ENCODE data around the gene TIA1.
A peak's percentile ranks its signal among the peaks of the same experiment; 100 is the strongest.
"Not testable (repeated sequence)": the region's sequence is repeated elsewhere in the genome, so short reads cannot be mapped to it uniquely, and the experiment has no call there.

TIA1 gene, protein sequence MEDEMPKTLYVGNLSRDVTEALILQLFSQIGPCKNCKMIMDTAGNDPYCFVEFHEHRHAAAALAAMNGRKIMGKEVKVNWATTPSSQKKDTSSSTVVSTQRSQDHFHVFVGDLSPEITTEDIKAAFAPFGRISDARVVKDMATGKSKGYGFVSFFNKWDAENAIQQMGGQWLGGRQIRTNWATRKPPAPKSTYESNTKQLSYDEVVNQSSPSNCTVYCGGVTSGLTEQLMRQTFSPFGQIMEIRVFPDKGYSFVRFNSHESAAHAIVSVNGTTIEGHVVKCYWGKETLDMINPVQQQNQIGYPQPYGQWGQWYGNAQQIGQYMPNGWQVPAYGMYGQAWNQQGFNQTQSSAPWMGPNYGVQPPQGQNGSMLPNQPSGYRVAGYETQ

GRCh38 chr2:70248181-70248847, at the start of gene TIA1:
Gene TIA1, minus strand, starts transcription at chr2:70248628. Its CDS starts 198 bp downstream, at chr2:70248430.
- DNase-seq (ENCODE audit: low read depth in 2 of 2) = peak; percentile 99
- no peak for TF ChIP-seq CTCF (IDR thresholded peaks at IDR 0.05; ENCODE audit: low read depth, low read length)
- H3K4me3 ChIP-seq (replicated peaks in 1 of 2; ENCODE audit: low read depth in 2 of 2, low read length in 2 of 2) = peak within 1 kb of the TSS; percentile 82 to 95

DNA sequence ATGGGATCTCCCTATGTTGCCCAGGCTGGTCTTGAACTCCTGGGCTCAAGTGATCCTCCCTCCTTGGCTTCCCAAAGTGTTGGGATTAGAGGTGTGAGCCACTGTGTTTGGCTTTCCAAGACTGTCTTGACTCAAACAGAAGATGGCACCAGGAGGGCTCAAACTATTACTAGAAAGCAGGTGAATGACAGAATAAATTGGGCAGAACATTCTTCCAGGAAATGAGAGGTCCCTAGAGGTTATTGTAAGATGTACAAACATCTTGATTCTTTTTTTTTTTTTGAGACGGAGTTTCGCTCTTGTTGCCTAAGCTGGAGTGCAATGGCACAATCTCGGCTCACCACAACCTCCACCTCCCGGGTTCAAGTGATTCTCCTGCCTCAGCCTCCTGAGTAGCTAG, 49.4 kb upstream of the TIA1 start:
- H3K4me3 ChIP-seq (replicated peaks in 1 of 2; ENCODE audit: low read depth in 2 of 2, low read length in 2 of 2); DNase-seq (ENCODE audit: low read depth in 2 of 2): not testable (repeated sequence)

GRCh38 chr2:70283500-70284191, 35.2 kb upstream of the TIA1 start:
- no peak overlapping the region for H3K4me3 ChIP-seq (replicated peaks in 1 of 2; ENCODE audit: low read depth in 2 of 2, low read length in 2 of 2)
- no peak for TF ChIP-seq CTCF (IDR thresholded peaks at IDR 0.05; ENCODE audit: low read depth, low read length)
- no peak for DNase-seq (ENCODE audit: low read depth in 2 of 2)

DNA sequence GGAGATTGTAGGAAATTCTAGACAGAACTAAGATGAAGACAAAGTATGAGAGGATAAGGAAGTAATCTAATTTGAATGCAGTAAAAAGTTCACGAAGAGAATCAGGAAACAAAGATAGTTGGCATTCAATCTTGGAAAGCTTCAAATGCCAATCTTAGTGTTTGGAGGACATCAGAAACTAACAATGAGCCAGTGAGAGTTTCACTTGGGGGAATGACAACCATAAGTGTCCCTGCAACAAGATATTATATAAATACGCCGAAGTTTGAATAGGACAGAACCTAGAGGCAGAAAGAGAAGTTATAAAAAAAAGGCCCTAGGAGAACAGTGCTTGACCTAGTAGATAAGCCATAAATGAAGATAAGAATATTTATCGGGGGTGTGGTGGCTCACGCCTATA, 34.0 kb upstream of the TIA1 start:
- TF ChIP-seq CTCF (IDR thresholded peaks at IDR 0.05; ENCODE audit: low read depth, low read length) = no peak
- no peak for DNase-seq (ENCODE audit: low read depth in 2 of 2)
- H3K4me3 ChIP-seq (replicated peaks in 1 of 2; ENCODE audit: low read depth in 2 of 2, low read length in 2 of 2) = no peak overlapping the region

DNA sequence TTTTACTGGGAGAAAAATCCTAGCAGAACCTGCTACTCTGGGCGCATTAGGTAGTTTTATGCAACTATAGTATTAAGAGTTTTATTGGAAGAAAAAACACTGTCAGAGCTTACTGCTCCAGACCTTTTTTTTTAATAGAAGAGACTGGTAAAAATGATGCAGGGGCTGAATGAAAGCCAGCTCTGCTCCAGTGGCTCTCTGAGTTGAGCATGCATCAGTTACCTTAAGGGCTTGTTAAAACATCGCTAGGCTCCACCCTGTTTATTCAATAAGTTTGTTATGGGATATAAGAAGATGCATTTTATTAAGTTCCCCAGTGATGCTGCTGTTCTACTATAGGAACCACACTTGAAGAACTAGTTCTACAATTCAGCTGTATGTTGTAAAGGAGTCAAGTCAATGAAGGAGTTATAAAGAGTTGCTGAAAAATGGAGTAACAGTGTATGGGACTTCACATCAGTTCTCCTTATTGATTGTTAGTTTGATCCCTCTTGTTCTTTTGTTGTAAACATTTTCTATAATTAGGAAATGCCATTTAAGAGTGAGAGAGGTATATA, 31.9 kb upstream of the TIA1 start:
- H3K4me3 ChIP-seq (replicated peaks in 1 of 2; ENCODE audit: low read depth in 2 of 2, low read length in 2 of 2) = no peak overlapping the region
- no peak for TF ChIP-seq CTCF (IDR thresholded peaks at IDR 0.05; ENCODE audit: low read depth, low read length)
- DNase-seq (ENCODE audit: low read depth in 2 of 2) = no peak

DNA sequence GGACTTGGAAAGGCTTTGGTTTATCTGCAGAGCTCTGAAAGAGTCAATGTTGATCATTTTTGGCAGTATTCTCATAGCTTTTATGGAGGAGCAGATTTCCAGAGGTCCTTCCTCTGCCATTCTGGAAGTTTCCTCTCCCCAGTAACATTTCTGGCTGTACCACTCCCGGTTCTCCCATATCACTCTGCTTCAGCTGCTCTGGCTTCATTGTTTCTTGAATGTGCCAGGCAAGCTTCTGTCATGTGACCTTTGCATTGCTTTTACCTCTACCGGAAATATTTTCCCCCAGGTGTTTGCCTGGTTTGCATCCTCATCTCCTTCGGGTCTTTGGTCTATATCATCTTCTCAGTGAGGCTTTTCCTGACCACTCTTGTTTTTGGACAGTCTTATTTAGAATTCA, 21.9 kb upstream of the TIA1 start:
- TF ChIP-seq CTCF (IDR thresholded peaks at IDR 0.05; ENCODE audit: low read depth, low read length) = no peak
- no peak overlapping the region for H3K4me3 ChIP-seq (replicated peaks in 1 of 2; ENCODE audit: low read depth in 2 of 2, low read length in 2 of 2)
- DNase-seq (ENCODE audit: low read depth in 2 of 2) = no peak

DNA sequence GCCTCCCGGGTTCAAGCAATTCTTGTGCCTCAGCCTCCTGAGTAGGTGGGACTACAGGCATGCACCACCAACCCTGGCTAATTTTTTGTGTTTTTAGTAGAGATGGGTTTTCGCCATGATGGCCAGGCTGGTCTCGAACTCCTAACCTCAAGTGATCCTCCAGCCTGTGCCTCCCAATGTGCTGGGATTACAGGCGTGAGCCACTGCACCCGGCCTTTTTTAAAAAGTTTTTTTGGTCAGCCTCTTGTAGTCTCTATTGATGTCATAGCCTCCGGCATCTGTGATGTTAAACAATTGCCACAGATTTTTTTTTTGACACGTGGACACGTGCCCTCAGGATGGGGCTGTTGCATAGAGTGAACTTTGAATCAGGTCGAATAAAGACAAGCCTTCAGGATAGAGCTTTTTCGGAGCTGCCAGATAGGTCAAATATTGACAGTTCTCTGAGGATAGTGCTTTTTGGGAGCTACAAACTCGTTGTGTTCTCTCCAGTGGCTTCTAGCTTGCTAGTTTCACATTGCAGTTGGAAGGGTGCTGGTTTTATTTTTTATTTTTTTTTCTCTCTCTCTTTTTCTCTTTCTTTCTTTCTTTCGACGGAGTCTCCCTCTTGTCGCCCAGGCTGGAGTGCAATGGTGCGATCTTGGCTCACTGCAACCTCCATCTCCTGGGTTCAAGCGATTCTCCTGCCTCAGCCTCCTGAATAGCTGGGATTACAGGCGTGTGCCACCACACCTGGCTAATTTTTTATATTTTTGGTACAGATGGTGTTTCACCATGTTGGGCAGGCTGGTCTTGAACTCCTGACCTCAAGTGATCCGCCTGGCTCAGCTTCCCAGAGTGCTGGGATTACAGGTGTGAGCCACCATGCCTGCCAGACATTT, 21.2 kb upstream of the TIA1 start:
- not testable (repeated sequence) for H3K4me3 ChIP-seq (replicated peaks in 1 of 2; ENCODE audit: low read depth in 2 of 2, low read length in 2 of 2); DNase-seq (ENCODE audit: low read depth in 2 of 2)

- not testable (repeated sequence) for H3K4me3 ChIP-seq (replicated peaks in 1 of 2; ENCODE audit: low read depth in 2 of 2, low read length in 2 of 2); DNase-seq (ENCODE audit: low read depth in 2 of 2)
These were observed 18.5 kb upstream of the TIA1 start for GRCh38 chr2:70266925-70267324.

Measured in cardiac fibroblast (primary cell).